ENCODE results near the gene EFHD2.
"Not testable (repeated sequence)": the region's sequence is repeated elsewhere in the genome, so short reads cannot be mapped to it uniquely, and the experiment has no call there.

The EFHD2 gene

DNA sequence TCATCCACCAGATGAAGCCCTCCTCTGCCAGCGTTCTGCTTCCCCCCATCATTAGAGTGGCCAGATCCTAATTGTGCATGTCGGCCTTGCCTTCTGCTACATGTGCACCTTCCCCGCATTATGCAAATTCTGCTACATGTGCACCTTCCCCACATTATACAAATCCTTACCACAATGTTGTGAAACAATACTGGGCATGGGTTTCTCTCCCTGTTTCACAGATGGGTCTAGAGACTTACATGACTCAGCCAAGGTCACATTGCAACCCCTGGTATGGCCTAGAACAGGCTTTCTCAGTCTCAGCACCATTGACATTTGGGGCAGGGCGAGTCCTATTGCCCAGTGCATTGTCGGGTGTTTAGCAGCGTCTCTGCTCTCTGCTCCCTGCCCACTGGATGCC is 45.8 kb downstream of the EFHD2 start:
- no peak overlapping the region for H3K27ac ChIP-seq
- DNase-seq (ENCODE audit: low spot score) = no peak
- CTCF ChIA-PET = no interaction called here
- POLR2A ChIA-PET (ENCODE audit: low non-redundant PET) = no interaction called here
- TF ChIP-seq, protein P1, sequence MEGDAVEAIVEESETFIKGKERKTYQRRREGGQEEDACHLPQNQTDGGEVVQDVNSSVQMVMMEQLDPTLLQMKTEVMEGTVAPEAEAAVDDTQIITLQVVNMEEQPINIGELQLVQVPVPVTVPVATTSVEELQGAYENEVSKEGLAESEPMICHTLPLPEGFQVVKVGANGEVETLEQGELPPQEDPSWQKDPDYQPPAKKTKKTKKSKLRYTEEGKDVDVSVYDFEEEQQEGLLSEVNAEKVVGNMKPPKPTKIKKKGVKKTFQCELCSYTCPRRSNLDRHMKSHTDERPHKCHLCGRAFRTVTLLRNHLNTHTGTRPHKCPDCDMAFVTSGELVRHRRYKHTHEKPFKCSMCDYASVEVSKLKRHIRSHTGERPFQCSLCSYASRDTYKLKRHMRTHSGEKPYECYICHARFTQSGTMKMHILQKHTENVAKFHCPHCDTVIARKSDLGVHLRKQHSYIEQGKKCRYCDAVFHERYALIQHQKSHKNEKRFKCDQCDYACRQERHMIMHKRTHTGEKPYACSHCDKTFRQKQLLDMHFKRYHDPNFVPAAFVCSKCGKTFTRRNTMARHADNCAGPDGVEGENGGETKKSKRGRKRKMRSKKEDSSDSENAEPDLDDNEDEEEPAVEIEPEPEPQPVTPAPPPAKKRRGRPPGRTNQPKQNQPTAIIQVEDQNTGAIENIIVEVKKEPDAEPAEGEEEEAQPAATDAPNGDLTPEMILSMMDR (conservative IDR thresholded peaks at IDR 0.05; ENCODE audit: low read depth) = no peak

DNA sequence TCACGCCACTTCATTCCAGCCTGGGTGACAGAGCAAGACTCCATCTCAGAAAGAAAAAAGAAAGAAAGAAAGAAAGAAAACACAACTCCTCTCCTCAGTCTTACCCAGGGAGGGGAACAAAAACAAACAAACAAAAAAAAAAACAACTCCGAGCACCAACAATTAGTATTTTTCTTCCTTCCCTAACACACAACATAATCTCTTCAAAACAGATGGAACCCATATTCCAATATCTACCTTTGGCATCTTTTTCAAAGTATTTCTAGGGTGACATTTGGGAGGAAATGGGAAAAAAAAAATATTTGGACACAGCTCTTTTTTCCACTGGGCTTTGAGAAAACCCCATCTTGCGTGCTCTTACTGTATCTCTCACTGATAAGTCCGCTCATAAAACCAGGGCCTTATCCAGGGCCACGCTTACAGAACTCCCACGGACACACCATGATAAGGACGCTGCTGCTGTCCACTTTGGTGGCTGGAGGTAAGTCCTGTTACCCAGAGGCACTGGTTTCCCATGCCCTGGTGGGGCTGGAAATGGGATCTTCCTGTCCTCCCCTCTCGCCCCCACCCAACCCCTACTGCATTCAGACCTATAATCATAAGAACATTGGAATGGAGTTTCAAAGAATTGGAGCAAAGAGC is 46.7 kb downstream of the EFHD2 start, which contains the start of gene CELA2A:
Gene CELA2A (plus strand): TSS at position 420 of the 642 bp plus-strand sequence. CDS start 22 bp downstream, at position 442.
- H3K27ac ChIP-seq = no peak within 1 kb of the TSS
- TF ChIP-seq, protein P1 (conservative IDR thresholded peaks at IDR 0.05; ENCODE audit: low read depth) = no peak
- CTCF ChIA-PET = no interaction called here
- POLR2A ChIA-PET (ENCODE audit: low non-redundant PET) = no interaction called here
- no peak for DNase-seq (ENCODE audit: low spot score)

DNA sequence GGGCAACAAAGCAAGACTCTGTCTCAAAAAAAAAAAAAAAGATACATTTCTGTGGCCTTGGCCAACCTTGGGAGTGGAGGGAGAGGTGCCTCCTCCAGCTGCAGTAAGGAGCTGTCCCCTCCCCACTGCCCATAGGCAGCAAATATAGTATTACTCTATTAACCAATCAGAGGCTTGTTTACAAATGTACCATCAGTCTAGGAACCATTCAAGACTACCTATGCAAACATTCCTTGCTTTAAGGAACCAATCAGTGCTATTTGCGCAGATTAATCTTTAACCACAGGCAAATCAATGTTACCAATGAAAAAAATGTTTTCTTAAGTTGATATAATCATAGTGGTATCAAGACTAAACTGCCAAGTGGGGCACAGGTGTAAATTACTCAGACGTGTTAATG is 47.9 kb downstream of the EFHD2 start:
- no peak overlapping the region for H3K27ac ChIP-seq
- DNase-seq (ENCODE audit: low spot score) = no peak
- TF ChIP-seq, protein P1 (conservative IDR thresholded peaks at IDR 0.05; ENCODE audit: low read depth) = no peak
- CTCF ChIA-PET = interaction anchor here (0.5 kb wide), 1 partner anchor 11 kb away, joined by 3 read pairs; no protein-coding TSS in a partner anchor
- POLR2A ChIA-PET (ENCODE audit: low non-redundant PET) = no interaction called here

GRCh38 chr1:15458388-15458787 is 48.7 kb downstream of the EFHD2 start:
- POLR2A ChIA-PET (ENCODE audit: low non-redundant PET); H3K27ac ChIP-seq; DNase-seq (ENCODE audit: low spot score): not testable (repeated sequence)
- CTCF ChIA-PET = interaction anchor here (0.5 to 0.7 kb wide), 2 partner anchors 12 to 54 kb away, joined by 3 to 4 read pairs; no protein-coding TSS in a partner anchor

- H3K27ac ChIP-seq = no peak overlapping the region
- ChIA-PET CTCF (no interaction called here), POLR2A (ENCODE audit: low non-redundant PET) (no interaction called here)
- no peak for DNase-seq (ENCODE audit: low spot score)
- TF ChIP-seq, protein P1 (conservative IDR thresholded peaks at IDR 0.05; ENCODE audit: low read depth) = no peak
These were observed 50.4 kb downstream of the EFHD2 start for GRCh38 chr1:15459771-15460707.

- ChIA-PET CTCF (no interaction called here), POLR2A (ENCODE audit: low non-redundant PET) (no interaction called here)
- TF ChIP-seq, protein P1 (conservative IDR thresholded peaks at IDR 0.05; ENCODE audit: low read depth) = no peak
- no peak for DNase-seq (ENCODE audit: low spot score)
- H3K27ac ChIP-seq = no peak overlapping the region
These were observed 51.0 kb downstream of the EFHD2 start for GRCh38 chr1:15460708-15461095.

GRCh38 chr1:15463064-15463800 is 53.5 kb downstream of the EFHD2 start:
- DNase-seq (ENCODE audit: low spot score); CTCF ChIA-PET; POLR2A ChIA-PET (ENCODE audit: low non-redundant PET); H3K27ac ChIP-seq: not testable (repeated sequence)

- CTCF ChIA-PET; DNase-seq (ENCODE audit: low spot score); POLR2A ChIA-PET (ENCODE audit: low non-redundant PET); H3K27ac ChIP-seq: not testable (repeated sequence)
These were observed 54.2 kb downstream of the EFHD2 start for GRCh38 chr1:15463926-15464322.
